HCT116 (cell line): ENCODE measurements around the gene PSMB5. TPM values are rescaled to one million over a fixed set of nuclear protein-coding genes. Genes with fewer than 3 reads are reported as not detected.
A peak's percentile ranks its signal among the peaks of the same experiment; 100 is the strongest.

ENCODE experiments used
- ATAC-seq: fragments of 200-7000 bp; cut with Tn5 transposase; 2 replicates; pipeline ENCODE4 v1.9.1; 2020; ENCODE audit warnings: mild to moderate bottlenecking, moderate library complexity
- BruUV-seq: library from RNA; stranded (reverse); fragments of 400-500 nt; replicated peaks from 2 replicates; lab custom pipeline; 2021; lab: Mats Ljungman, UMichigan
- CTCF ChIA-PET: fragments of 300-600 bp; sonication (Branson Sonifier 250); formaldehyde crosslinking; loops from one replicate; lab custom pipeline; 2021; ENCODE audit warnings: antibody characterized with exemption; lab: Charles Lee
- POLR2A ChIA-PET: fragments of 300-600, 350-600 bp; sonication (Branson Sonifier 250); formaldehyde crosslinking; loops from one replicate; lab custom pipeline; 2021; ENCODE audit warnings: antibody characterized with exemption; lab: Charles Lee
- RAD21 ChIA-PET, 2 experiments: fragments of 300-600 bp; sonication (Branson Sonifier 250); formaldehyde crosslinking; loops; one replicate each; lab custom pipeline; 2023; ENCODE audit warnings: low total read pairs in 2 of 2; ENCODE audit not compliant: uncharacterized antibody in 2 of 2, unreplicated experiment in 2 of 2, low non-redundant PET in 1 of 2; lab: Charles Lee
- DNase-seq: peaks from one replicate; pipeline ENCODE4 v3.0.0-alpha.2; 2010; ENCODE audit warnings: low read depth, low spot score
- H2AFZ ChIP-seq: fragments of 200-600 bp; shearing (Covaris generic), sonication (generic); 2 replicates; pipeline ENCODE4 v1.6.1; 2017; ENCODE audit warnings: low read depth, mixed run types, mixed read lengths, antibody characterized with exemption, low read length; ENCODE audit not compliant: poor library complexity, severe bottlenecking
- H3K27ac ChIP-seq: 2 replicates; pipeline ENCODE4 v1.5.1; 2012; ENCODE audit warnings: low read depth, low read length
- H3K27me3 ChIP-seq: fragments of 200-600 bp; sonication (generic); 2 replicates; pipeline ENCODE4 v1.6.1; 2016; ENCODE audit warnings: mixed run types, low read length, mixed read lengths; ENCODE audit not compliant: insufficient read depth
- H3K36me3 ChIP-seq, 2 experiments: fragments of 200-500 bp in 1 of 2; fragments of 200-600 bp in 1 of 2; sonication (Bioruptor generic) in 1 of 2; sonication (generic) in 1 of 2; 2 replicates each; pipeline versions ENCODE4 v1.5.1 to v1.6.1; 2014 to 2016; ENCODE audit warnings: low read length in 2 of 2, inconsistent platforms in 1 of 2, mixed read lengths in 1 of 2, mixed run types in 1 of 2; ENCODE audit not compliant: insufficient read depth in 2 of 2, control insufficient read depth in 1 of 2
- H3K4me1 ChIP-seq, 2 experiments: fragments of 200-600 bp in 1 of 2; sonication (generic) in 1 of 2; 2 replicates each; pipeline versions ENCODE4 v1.5.1 to v1.6.1; 2012 to 2017; ENCODE audit warnings: low read length in 2 of 2, inconsistent platforms in 1 of 2, mild to moderate bottlenecking in 1 of 2, mixed read lengths in 1 of 2, mixed run types in 1 of 2, moderate library complexity in 1 of 2; ENCODE audit not compliant: insufficient read depth in 2 of 2, control insufficient read depth in 1 of 2
- H3K4me2 ChIP-seq: fragments of 200-600 bp; sonication (generic); 2 replicates; pipeline ENCODE4 v1.6.1; 2017; ENCODE audit warnings: mixed run types, low read length, mixed read lengths
- H3K4me3 ChIP-seq, 2 experiments: fragments of 200-600 bp in 1 of 2; sonication (generic) in 1 of 2; replicated peaks in 1 of 2; 2 replicates each; pipeline ENCODE4 v1.5.1; 2011 to 2016; ENCODE audit warnings: low read length in 2 of 2, control low read depth in 1 of 2, low read depth in 1 of 2, mild to moderate bottlenecking in 1 of 2, mixed read lengths in 1 of 2, mixed run types in 1 of 2
- H3K79me2 ChIP-seq: fragments of 200-600 bp; sonication (generic); 2 replicates; pipeline ENCODE4 v1.6.1; 2017; ENCODE audit warnings: mild to moderate bottlenecking, mixed run types, low read length, moderate library complexity, mixed read lengths; ENCODE audit not compliant: insufficient read depth
- H3K9ac ChIP-seq: fragments of 200-600 bp; sonication (generic); 2 replicates; pipeline ENCODE4 v1.6.1; 2016; ENCODE audit warnings: low read length, mixed read lengths
- H3K9me2 ChIP-seq: fragments of 200-600 bp; sonication (generic), shearing (Covaris generic); 2 replicates; pipeline ENCODE4 v1.6.1; 2017; ENCODE audit warnings: mixed run types, mild to moderate bottlenecking, moderate library complexity; ENCODE audit not compliant: insufficient read depth
- H3K9me3 ChIP-seq, 2 experiments: fragments of 200-500 bp in 1 of 2; fragments of 200-600 bp in 1 of 2; sonication (Bioruptor generic) in 1 of 2; sonication (generic) in 1 of 2; 2 replicates each; pipeline ENCODE4 v1.6.1; 2014 to 2017; ENCODE audit warnings: low read length in 2 of 2, mixed read lengths in 2 of 2, inconsistent platforms in 1 of 2, low read depth in 1 of 2, mild to moderate bottlenecking in 1 of 2, mixed run types in 1 of 2, moderate library complexity in 1 of 2; ENCODE audit not compliant: control insufficient read depth in 1 of 2, insufficient read depth in 1 of 2
- H4K20me1 ChIP-seq: fragments of 200-600 bp; sonication (generic), shearing (Covaris generic); 2 replicates; pipeline ENCODE4 v1.6.1; 2017; ENCODE audit warnings: mixed run types, mild to moderate bottlenecking, moderate library complexity; ENCODE audit not compliant: insufficient read depth
- ATF3 ChIP-seq: IDR thresholded peaks from 2 replicates; pipeline ENCODE4 v1.6.1; 2012
- CEBPB ChIP-seq: IDR thresholded peaks from 2 replicates; pipeline ENCODE4 v1.6.1; 2012; ENCODE audit warnings: low read depth
- EGR1 ChIP-seq: IDR thresholded peaks from 2 replicates; pipeline ENCODE4 v1.6.1; 2012; ENCODE audit warnings: low read depth
- EZH2 ChIP-seq: fragments of 200-600 bp; sonication (generic); IDR thresholded peaks from 2 replicates; pipeline ENCODE4 v1.6.1; 2017; ENCODE audit warnings: antibody characterized with exemption, mixed run types
- FOSL1 ChIP-seq: IDR thresholded peaks from 2 replicates; pipeline ENCODE4 v1.6.1; 2012; ENCODE audit warnings: low read depth
- JUND ChIP-seq: IDR thresholded peaks from 2 replicates; pipeline ENCODE4 v1.6.1; 2012
- REST ChIP-seq: IDR thresholded peaks from 2 replicates; pipeline ENCODE4 v1.6.1; 2012; ENCODE audit warnings: low read depth
- SIN3A ChIP-seq: IDR thresholded peaks from 2 replicates; pipeline ENCODE4 v1.6.1; 2012; ENCODE audit warnings: low read depth
- SP1 ChIP-seq: IDR thresholded peaks from 2 replicates; pipeline ENCODE4 v1.6.1; 2012; ENCODE audit warnings: low read depth
- YY1 ChIP-seq: IDR thresholded peaks from 2 replicates; pipeline ENCODE4 v1.6.1; 2011; ENCODE audit warnings: low read length, low read depth, moderate library complexity, mild to moderate bottlenecking; ENCODE audit not compliant: insufficient replicate concordance; ENCODE audit errors: extremely low read depth
- ZBTB33 ChIP-seq: IDR thresholded peaks from 2 replicates; pipeline ENCODE4 v1.6.1; 2011; ENCODE audit warnings: mild to moderate bottlenecking, low read length, moderate library complexity; ENCODE audit not compliant: insufficient replicate concordance; ENCODE audit errors: extremely low read depth
- ZNF274 ChIP-seq: fragments of 200-500 bp; sonication (Bioruptor generic); IDR thresholded peaks from 2 replicates; pipeline ENCODE4 v1.6.1; 2014; ENCODE audit warnings: mild to moderate bottlenecking, low read depth, low read length, inconsistent platforms
- intact Hi-C: fragments of 100-400 bp; cut with micrococcal nuclease; formaldehyde crosslinking; loops from 2 replicates; pipeline ENCODE4 v1.10.0; 2022
- total RNA-seq: library from RNA; stranded (reverse); gene quantifications from one replicate; pipeline ENCODE4 v1.2.1, GENCODE V29; 2021; ENCODE audit not compliant: unreplicated experiment

The PSMB5 gene
- total RNA-seq, 1 experiment from 2014 or later: 212 TPM

GRCh38 chr14:23033251-23033727 is 1.4 kb downstream of the PSMB5 start:
- RAD21 ChIA-PET: no interaction called here
- Histone ChIP-seq H2AFZ (no peak overlapping the region), H3K9me2 (no peaks in the 10 kb centered on the region), H3K9ac (peak overlapping the region; percentile 96; the same call in 1 of the 2 replicates), H3K36me3 (peaks cover 26 to 40% of the 10 kb centered on the region in 2 experiments), H3K79me2 (peaks cover 53% of the 10 kb centered on the region), H3K9me3 (no peaks in the 10 kb centered on the region), H4K20me1 (no peaks in the 10 kb centered on the region), H3K4me3 (peak overlapping the region; percentile 84 to 98), H3K27me3 (no peaks in the 10 kb centered on the region), H3K4me2 (peak overlapping the region; percentile 51), H3K27ac (peak overlapping the region; percentile 4; the same call in 1 of the 2 replicates), H3K4me1 (peaks cover 10 to 18% of the 10 kb centered on the region in 2 experiments; a peak in 3 of 4 replicates)
- intact Hi-C loops: no loop called here
- no TSS peak for BruUV-seq
- CTCF ChIA-PET: no interaction called here
- POLR2A ChIA-PET: no interaction called here
- DNase-seq (no peak), ATAC-seq (no peak)
- no peak for TF ChIP-seq CEBPB
- no peak for TF ChIP-seq EZH2
- TF ChIP-seq ZBTB33: no peak
- TF ChIP-seq SIN3A: no peak
- no peak for TF ChIP-seq SP1
- no peak for TF ChIP-seq JUND
- no peak for TF ChIP-seq EGR1
- TF ChIP-seq REST: no peak
- no peak for TF ChIP-seq ZNF274
- no peak for TF ChIP-seq FOSL1
- TF ChIP-seq YY1: no peak
- TF ChIP-seq ATF3: no peak
